Measurements from ENCODE around the gene HAAO.

HAAO gene

GRCh38 chr2:42788478-42788793, 3.9 kb downstream of the HAAO start:
- no peak for DNase-seq (ENCODE audit: low read depth, low spot score)
- in situ Hi-C loops (cut with HindIII; ENCODE audit: low sequenced_read_pairs), result no loop called here
- no peak for TF ChIP-seq CTCF (IDR thresholded peaks at IDR 0.05; ENCODE audit: low read depth, low read length)
- no peak overlapping the region for H3K4me3 ChIP-seq (ENCODE audit: low read depth, low read length)

- DNase-seq (ENCODE audit: low read depth, low spot score), result no peak
- H3K4me3 ChIP-seq (ENCODE audit: low read depth, low read length), result no peak overlapping the region
- TF ChIP-seq CTCF (IDR thresholded peaks at IDR 0.05; ENCODE audit: low read depth, low read length), result no peak
- in situ Hi-C loops (cut with HindIII; ENCODE audit: low sequenced_read_pairs), result no loop called here
Observed at GRCh38 chr2:42787788-42788477, 4.5 kb downstream of the HAAO start.

GRCh38 chr2:42787424-42787787, 5.0 kb downstream of the HAAO start:
- DNase-seq (ENCODE audit: low read depth, low spot score), result no peak
- in situ Hi-C loops (cut with HindIII; ENCODE audit: low sequenced_read_pairs), result no loop called here
- no peak overlapping the region for H3K4me3 ChIP-seq (ENCODE audit: low read depth, low read length)
- no peak for TF ChIP-seq CTCF (IDR thresholded peaks at IDR 0.05; ENCODE audit: low read depth, low read length)

- H3K4me3 ChIP-seq (ENCODE audit: low read depth, low read length), result no peak overlapping the region
- in situ Hi-C loops (cut with HindIII; ENCODE audit: low sequenced_read_pairs), result no loop called here
- DNase-seq (ENCODE audit: low read depth, low spot score), result no peak
- TF ChIP-seq CTCF (IDR thresholded peaks at IDR 0.05; ENCODE audit: low read depth, low read length), result no peak
Observed at GRCh38 chr2:42786561-42787345, 5.6 kb downstream of the HAAO start.

- no peak for DNase-seq (ENCODE audit: low read depth, low spot score)
- H3K4me3 ChIP-seq (ENCODE audit: low read depth, low read length), result no peak overlapping the region
- TF ChIP-seq CTCF (IDR thresholded peaks at IDR 0.05; ENCODE audit: low read depth, low read length), result no peak
- in situ Hi-C loops (cut with HindIII; ENCODE audit: low sequenced_read_pairs), result no loop called here
Observed at GRCh38 chr2:42784204-42784880, 8.0 kb downstream of the HAAO start.

- H3K4me3 ChIP-seq (ENCODE audit: low read depth, low read length), result no peak overlapping the region
- no peak for DNase-seq (ENCODE audit: low read depth, low spot score)
- in situ Hi-C loops (cut with HindIII; ENCODE audit: low sequenced_read_pairs), result no loop called here
- TF ChIP-seq CTCF (IDR thresholded peaks at IDR 0.05; ENCODE audit: low read depth, low read length), result no peak
Observed at GRCh38 chr2:42783511-42783910, 8.9 kb downstream of the HAAO start.
